ENCODE results near the gene CSH2.
"Not testable (repeated sequence)": the region's sequence is repeated elsewhere in the genome, so short reads cannot be mapped to it uniquely, and the experiment has no call there.

The CSH2 gene

DNA sequence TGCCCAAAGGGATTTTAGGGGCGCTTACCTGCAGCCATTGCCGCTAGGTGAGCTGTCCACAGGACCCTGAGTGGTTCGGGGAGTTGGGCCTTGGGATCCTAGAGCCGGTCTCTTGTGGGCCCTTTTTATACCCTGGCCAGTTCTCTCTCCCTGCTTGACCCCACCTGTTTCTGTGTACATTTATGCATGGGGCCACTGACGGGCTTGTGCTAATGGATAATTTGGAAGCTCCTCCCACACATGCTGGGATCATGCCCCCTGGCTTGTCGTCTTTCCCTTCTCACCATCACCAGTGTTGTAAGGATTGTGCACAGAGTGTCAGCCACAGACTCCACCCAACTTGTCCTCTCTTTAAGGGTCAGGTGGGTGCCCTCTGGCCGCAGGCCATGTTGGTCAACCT lies at the start of gene CSH2:
CSH2 (minus strand) TSS at position 101 of the 400 bp plus-strand sequence; CDS start at position 38, 63 bp downstream.
- not testable (repeated sequence) for DNase-seq

DNA sequence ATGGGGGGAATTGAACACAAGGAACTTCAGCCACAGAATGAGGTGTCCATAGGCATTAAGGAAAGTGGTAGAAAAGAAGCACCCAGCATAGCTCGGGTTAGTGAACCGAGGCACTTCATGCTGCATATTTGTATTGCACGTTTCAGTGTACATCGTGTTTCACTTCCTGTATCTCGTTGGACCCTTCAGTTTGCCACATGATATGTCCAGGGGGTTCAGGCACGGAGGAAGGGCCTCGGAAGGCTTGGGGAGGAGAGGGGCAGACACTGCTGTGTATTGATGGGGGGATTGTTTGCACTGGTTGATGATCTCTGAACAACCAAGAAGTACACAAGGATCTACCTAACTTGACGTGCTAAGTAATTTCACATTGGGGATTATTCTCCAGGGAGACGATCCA lies 48.9 kb upstream of the CSH2 start:
- DNase-seq: not testable (repeated sequence)

DNA sequence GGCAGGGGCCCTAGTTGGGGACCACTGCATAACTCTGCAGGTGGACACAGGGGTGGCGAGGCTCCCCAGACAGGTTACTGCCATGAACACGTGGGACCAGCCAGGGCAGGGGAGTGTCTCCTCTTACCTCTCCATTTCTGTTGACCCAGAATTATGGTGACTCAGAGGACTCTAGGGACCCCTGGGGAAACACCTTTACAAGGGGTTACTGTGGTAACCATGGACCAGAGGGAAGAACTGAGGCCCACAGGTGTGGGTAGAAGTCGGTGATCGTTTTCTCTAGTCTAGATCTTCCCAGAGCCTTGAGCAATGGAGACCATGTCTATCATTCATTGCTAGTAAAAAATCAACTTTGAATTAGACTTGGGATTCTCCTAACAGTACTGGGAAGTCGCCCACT lies 47.3 kb upstream of the CSH2 start:
- DNase-seq: not testable (repeated sequence)

DNA sequence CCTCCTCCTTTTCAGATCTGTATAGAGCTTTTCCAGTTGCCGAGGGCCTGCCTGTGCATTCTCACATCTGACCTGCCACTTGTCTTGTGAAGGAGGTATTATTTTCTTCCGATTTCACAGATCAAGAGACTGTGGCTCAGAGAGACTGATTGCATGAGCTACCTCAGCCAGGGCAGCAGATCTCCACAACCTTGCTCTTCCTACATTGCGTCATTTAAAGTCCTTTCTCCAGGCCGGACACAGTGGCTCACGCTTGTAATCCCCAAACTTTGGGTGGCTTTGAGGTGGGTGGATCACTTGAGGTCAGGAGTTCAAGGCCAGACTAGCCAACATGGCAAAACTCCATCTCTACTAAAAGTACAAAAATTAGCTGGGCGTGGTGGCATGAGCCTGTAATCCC lies 46.6 kb upstream of the CSH2 start:
- DNase-seq: not testable (repeated sequence)

DNA sequence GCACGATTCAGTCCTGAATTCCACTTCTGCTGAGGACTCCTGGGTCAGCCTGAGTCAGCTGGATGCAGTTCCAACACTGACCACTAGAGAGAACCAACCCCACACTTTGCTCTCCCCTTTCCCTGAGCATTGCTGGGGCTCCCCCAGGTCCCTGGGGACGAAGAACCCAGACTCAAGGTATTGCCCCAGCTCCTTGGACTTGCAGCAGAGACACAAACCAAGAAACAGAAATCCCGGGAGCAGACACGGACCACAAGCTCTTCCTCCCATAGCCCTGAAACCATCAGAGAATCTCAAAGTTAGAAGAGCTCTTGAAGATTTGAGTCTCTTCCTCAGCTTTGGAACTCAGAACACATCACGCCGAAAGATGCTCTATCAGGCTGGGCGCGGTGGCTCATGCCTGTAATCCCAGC lies 45.8 kb upstream of the CSH2 start:
- no peak for DNase-seq

DNA sequence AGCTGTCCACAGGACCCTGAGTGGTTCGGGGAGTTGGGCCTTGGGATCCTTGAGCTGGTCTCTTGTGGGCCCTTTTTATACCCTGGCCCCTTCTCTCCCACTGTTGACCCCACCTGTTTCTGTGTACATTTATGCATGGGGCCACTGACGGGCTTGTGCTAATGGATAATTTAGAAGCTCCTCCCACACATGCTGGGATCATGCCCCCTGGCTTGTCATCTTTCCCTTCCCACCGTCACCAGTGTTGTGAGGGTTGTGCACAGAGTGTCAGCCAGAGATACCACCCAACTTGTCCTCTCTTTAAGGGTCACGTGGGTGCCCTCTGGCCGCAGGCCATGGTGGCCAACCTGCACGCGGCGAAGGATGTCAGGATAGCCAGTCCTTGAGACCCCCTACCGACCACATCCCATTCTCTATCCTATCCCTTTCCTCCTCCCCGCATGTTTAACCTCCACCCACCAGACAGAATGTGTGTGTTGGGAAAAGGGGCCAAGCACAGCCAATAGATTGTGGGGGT lies 45.4 kb upstream of the CSH2 start, which contains the start of gene GH1:
GH1 (minus strand) TSS at position 51 of the 517 bp plus-strand sequence. CDS start 63 bp downstream, outside the sequence.
- DNase-seq: not testable (repeated sequence)

DNA sequence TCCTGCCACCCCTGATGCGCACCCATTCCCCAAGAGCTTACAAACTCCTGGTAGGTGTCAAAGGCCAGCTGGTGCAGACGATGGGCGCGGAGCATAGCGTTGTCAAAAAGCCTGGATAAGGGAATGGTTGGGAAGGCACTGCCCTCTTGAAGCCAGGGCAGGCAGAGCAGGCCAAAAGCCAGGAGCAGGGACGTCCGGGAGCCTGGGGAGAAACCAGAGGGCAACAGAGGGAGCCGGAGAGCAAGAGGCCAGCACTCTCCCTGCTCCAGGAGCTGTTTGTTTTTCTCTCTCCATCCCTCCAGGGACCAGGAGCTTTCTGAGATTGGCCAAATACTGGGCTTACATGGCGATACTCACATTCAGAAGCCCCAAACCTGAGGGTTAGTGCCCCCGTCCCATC lies 44.8 kb upstream of the CSH2 start:
- DNase-seq: no peak

DNA sequence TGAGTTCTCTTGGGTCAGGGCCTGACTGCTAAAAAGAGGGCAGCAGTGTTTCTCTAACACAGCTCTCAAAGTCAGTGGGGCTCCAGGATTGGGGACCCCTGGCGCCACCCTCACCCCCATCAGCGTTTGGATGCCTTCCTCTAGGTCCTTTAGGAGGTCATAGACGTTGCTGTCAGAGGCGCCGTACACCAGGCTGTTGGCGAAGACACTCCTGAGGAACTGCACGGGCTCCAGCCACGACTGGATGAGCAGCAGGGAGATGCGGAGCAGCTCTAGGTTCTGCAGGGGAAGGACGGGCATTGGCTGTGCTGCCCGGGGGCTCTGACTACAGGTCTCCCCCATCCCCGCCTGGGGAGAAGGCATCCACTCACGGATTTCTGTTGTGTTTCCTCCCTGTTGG lies 44.2 kb upstream of the CSH2 start:
- DNase-seq: no peak

DNA sequence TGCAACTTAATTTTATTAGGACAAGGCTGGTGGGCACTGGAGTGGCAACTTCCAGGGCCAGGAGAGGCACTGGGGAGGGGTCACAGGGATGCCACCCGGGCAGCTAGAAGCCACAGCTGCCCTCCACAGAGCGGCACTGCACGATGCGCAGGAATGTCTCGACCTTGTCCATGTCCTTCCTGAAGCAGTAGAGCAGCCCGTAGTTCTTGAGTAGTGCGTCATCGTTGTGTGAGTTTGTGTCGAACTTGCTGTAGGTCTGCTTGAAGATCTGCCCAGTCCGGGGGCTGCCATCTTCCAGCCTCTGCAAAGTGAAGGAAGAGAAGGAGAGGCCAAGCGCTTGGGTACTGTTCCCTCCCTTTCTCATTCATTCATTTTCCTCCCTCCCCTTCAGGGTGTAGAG lies 43.7 kb upstream of the CSH2 start:
- not testable (repeated sequence) for DNase-seq

DNA sequence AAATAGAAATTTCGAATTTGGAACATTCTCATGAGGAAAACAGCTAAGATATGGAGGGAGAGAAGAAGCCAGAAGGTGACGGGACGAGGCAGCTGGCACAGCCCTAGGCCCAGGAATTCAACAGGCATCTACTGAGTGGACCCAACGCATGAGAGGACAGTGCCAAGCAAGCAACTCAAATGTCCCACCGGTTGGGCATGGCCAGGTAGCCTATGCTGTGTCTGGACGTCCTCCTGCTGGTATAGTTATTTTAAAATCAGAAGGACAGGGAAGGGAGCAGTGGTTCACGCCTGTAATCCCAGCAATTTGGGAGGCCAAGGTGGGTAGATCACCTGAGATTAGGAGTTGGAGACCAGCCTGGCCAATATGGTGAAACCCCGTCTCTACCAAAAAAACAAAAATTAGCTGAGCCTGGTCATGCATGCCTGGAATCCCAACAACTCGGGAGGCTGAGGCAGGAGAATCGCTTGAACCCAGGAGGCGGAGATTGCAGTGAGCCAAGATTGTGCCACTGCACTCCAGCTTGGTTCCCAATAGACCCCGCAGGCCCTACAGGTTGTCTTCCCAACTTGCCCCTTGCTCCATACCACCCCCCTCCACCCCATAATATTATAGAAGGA lies 43.2 kb upstream of the CSH2 start:
- DNase-seq: no peak

DNA sequence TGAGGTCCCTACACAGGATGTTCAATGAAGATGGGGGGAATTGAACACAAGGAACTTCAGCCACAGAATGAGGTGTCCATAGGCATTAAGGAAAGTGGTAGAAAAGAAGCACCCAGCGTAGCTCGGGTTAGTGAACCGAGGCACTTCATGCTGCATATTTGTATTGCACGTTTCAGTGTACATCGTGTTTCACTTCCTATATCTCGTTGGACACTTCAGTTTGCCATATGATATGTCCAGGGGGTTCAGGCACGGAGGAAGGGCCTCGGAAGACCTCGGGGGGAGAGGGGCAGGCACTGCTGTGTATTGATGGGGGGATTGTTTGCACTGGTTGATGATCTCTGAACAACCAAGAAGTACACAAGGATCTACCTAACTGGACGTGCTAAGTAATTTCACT lies 42.3 kb upstream of the CSH2 start:
- not testable (repeated sequence) for DNase-seq

DNA sequence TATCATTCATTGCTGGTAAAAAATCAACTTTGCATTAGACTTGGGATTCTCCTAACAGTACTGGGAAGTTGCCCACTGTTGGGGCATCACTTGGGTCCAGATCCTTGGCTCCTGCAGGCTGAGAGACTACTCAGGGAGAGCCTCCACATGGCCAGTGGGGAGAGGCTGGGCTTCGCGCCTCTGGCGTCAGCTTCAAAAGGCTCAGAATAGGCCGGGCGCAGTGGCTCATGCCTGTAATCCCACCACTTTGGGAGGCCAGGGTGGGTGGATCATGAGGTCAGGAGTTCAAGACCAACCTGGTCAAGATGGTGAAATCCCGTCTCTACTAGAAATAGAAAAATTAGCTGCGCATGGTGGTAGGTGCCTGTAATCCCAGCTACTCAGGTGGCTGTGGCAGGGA lies 41.0 kb upstream of the CSH2 start:
- no peak for DNase-seq

DNA sequence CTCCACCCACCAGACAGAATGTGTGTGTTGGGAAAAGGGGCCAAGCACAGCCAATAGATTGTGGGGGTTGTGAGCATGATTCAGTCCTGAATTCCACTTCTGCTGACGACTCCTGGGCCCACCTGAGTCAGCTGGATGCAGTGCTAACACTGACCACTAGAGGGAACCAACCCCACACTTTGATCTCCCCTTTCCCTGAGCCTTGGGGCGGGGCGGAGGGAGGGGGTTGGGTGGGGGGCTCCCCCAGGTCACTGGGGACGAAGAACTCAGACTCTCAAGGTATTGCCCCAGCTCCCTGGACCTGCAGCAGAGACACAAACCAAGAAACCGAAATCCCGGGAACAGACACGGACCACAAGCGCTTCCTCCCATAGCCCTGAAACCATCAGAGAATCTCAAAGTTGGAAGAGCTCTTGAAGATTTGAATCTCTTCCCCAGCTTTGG lies 38.2 kb upstream of the CSH2 start:
- no peak for DNase-seq

DNA sequence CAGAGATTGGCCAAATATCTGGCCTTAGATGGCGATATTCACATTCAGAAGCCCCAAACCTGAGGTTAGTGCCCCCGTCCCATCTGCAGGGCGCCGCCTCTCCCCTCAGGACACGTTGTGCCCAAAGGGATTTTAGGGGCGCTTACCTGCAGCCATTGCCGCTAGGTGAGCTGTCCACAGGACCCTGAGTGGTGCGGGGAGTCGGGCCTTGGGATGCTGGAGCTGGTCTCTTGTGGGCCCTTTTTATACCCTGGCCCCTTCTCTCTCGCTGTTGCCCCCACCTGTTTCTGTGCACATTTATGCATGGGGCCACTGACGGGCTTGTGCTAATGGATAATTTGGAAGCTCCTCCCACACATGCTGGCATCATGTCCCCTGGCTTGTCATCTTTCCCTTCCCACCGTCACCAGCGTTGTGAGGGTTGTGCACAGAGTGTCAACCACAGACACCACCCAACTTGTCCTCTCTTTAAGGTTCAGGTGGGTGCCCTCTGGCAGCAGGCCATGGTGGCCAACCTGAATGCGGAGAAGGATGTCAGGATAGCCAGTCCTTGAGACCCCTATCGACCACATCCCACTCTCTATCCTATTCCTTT lies 37.7 kb upstream of the CSH2 start, which contains the start of gene CSHL1:
CSHL1 (minus strand) TSS at position 218 of the 595 bp plus-strand sequence; CDS start at position 156, 62 bp downstream.
- DNase-seq: no peak

DNA sequence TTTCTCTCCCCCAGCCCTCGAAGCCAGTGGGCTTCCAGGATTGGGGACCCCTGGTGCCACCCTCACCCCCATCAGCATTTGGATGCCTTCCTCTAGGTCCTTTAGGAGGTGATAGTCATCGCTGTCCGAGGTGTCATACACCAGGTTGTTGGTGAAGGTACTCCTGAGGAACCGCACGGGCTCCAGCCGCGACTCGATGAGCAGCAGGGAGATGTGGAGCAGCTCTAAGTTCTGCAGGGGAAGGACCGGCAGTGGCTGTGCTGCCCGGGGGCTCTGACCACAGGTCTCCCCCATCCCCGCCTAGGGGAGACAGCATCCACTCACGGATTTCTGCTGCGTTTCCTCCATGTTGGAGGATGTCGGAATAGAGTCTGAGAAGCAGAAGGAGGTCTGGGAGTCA lies 36.6 kb upstream of the CSH2 start:
- DNase-seq: no peak

DNA sequence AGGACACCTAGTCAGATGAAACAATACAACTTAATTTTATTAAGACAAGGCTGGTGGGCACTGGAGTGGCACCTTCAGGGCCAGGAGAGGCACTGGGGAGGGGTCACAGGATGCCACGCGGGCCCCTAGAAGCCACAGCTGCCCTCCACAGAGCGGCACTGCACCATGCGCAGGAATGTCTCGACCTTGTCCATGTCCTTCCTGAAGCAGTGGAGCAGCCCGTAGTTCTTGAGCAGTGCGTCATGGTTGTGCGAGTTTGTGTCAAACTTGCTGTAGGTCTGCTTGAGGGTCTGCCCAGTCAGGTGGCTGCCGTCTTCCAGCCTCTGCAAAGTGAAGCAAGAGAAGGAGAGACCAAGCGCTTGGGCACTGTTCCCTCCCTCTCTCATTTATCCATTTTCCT lies 36.1 kb upstream of the CSH2 start:
- not testable (repeated sequence) for DNase-seq

DNA sequence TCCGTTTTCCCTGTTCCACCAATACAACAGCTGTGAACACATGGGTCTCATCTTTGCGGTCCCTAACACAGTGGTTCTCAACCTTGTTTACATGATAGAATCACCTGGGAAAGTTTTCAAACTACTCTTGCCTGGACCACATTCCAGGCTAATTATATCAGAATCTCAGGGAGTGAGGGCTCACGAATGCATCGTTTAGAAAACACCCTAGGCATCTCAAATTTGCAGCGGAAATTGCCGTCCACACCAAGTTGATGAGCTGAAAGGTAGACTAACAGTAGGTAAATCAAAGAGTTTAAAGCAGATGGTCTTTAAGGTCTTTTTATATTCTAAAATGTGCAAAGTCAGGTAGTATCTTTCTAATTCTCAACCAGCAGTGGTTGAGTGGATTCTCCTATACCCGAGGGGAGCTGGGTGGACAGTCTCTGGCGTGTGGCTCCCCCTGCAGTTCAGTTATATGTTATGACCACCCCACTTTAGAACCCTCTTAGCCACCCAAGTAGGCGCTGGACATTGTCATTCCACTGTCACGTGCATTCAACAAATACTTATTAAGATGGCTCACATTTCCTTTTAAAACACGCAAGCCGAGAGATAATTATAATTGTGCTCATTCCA lies 33.8 kb upstream of the CSH2 start:
- DNase-seq: not testable (repeated sequence)

DNA sequence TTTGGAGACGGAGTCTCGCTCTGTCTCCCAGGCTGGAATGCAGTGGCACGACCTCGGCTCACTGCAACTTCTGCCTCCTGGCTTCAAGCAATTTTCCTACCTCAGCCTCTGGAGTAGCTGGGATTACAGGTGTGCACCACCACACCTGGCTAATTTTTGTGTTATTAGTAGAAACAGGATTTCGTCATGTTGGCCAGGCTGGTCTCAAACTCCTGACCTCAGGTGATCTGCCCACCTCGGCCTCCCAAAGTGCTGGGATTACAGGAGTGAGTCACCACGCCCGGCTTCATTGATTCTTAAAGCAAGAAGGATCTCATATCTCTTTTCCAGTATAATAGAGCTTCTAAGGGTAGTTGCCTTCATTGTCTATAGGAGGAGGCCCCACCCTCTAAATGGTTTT lies 31.3 kb upstream of the CSH2 start:
- DNase-seq: not testable (repeated sequence)

DNA sequence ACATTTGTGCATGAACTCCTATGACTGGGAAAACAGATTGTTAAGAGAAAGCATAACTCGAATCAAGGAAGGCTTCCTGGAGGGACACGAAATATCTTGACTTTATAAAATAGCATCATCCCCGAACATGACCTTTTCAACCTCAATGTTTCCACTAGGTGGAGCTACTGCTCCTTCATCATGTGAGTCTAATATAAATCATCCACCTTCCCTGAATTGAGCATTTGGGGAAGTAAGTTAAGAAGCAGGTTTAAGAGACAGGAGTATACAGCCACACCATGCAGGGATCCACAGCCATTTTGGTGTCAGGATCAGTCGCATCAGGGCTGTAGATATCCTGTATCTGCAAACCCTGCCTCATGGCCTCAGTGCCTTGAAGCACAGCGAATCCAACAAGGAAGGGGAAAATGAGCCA lies 30.3 kb upstream of the CSH2 start:
- DNase-seq: not testable (repeated sequence)

DNA sequence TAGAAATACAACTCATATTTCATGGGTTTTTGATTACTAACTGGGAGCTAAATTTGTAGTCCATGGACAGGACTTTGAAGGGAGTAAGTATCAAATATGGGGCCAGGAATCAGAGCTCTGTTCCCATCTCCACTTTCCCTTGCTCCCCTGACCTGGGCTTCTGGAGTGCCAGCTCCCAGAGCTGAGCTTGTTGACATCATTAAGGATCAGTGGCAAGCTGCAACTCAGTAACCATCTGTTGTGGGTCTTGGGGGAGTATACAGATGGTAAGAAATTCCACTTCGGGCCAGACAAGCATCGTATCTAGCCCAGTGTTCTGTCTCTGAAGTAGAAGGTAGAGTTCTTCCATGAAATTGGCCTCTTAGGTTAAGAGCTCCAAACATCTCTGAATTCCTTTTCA lies 28.5 kb upstream of the CSH2 start:
- DNase-seq: not testable (repeated sequence)

DNA sequence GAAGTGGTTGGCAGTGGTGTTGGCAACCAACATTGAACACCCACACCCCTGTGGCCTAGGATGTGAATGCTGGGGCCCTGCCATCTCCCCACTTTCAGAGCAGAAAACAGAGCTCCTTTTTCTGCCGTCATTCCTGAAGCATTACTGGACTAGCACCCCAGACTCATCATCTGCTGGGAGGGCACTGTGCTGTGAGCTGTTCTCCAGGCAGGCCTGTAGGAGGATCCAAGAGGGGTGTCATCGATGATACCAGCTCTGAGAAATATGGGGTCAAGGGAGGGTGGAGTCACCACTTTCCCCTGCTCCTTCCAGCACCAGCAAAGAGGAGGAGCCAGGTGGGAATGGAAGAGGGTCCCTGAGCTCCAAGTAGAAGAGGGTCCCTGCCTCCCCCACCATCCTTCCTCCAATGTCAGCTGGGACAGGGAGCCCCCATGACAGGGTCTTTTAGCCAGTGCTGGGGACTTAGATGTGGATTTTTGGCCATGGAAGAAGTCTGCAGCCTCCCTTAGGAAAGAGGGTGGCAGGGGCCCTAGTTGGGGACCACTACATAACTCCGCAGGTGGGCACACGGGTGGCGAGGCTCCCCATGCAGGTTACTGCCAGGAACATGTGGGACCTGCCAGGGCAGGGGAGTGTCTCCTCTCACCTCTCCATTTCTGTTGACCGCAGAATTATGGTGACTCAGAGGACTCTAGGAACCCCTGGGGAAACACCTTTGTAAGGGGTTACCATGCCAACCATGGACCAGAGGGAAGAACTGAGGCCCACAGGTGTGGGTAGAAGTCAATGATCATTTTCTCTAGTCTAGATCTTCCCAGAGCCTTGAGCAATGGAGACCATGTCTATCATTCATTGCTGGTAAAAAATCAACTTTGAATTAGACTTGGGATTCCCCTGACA lies 25.7 kb upstream of the CSH2 start:
- DNase-seq: not testable (repeated sequence)

DNA sequence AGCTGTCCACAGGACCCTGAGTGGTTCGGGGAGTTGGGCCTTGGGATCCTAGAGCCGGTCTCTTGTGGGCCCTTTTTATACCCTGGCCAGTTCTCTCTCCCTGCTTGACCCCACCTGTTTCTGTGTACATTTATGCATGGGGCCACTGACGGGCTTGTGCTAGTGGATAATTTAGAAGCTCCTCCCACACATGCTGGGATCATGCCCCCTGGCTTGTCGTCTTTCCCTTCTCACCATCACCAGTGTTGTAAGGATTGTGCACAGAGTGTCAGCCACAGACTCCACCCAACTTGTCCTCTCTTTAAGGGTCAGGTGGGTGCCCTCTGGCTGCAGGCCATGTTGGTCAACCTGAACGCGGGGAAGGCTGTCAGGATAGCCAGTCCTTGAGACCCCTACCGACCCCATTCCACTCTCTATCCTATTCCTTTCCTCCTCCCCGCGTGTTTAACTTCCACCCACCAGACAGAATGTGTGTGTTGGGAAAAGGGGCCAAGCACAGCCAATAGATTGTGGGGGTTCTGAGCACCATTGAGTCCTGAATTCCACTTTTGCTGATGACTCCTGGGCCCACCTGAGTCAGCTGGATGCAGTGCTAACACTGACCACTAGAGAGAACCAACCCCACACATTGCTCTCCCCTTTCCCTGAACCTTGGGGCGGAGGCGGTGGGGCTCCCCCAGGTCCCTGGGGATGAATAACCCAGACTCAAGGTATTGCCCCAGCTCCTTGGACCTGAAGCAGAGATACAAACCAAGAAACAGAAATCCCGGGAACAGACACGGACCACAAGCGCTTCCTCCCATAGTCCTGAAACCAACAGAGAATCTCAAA lies 23.3 kb upstream of the CSH2 start, which contains the start of gene CSH1:
CSH1 (minus strand) TSS at position 51 of the 831 bp plus-strand sequence. CDS start 63 bp downstream, outside the sequence.
- not testable (repeated sequence) for DNase-seq
